Bronchial epithelial cell (primary cell): Measurements from ENCODE around the gene PLD1. TPM values are rescaled to one million over a fixed set of nuclear protein-coding genes. Genes with fewer than 3 reads are reported as not detected.

Experiments
- DNase-seq: peaks from one replicate; pipeline ENCODE4 v3.0.0-alpha.2; 2010; ENCODE audit warnings: low read depth
- FAIRE-seq: peaks from 2 replicates; lab custom pipeline; 2011; peaks lifted over from hg19 to GRCh38; lab: Jason Lieb, UNC
- H3K27me3 ChIP-seq: 2 replicates; pipeline ENCODE4 v1.5.1; 2011; ENCODE audit warnings: low read length; ENCODE audit not compliant: control insufficient read depth, insufficient read depth
- H3K36me3 ChIP-seq: 2 replicates; pipeline ENCODE4 v1.5.1; 2011; ENCODE audit warnings: low read length; ENCODE audit not compliant: control insufficient read depth, insufficient read depth
- H3K4me3 ChIP-seq: 2 replicates; pipeline ENCODE4 v1.5.1; 2011; ENCODE audit warnings: mild to moderate bottlenecking, low read depth, low read length, control low read depth
- total RNA-seq: library from RNA; depleted of rRNA; stranded (reverse); fragments of >200 nt; gene quantifications from 2 replicates; pipeline ENCODE4 v1.2.1, GENCODE V29; 2014
- TF ChIP-seq, protein P1 (sequence below): IDR thresholded peaks from 2 replicates; pipeline ENCODE4 v1.5.1; 2011; ENCODE audit warnings: mild to moderate bottlenecking, moderate library complexity, low read length, control low read depth, inconsistent platforms; ENCODE audit not compliant: insufficient read depth, severe bottlenecking

PLD1 gene
- total RNA-seq, 1 donor from 2014 or later, result 10.5 TPM

DNA sequence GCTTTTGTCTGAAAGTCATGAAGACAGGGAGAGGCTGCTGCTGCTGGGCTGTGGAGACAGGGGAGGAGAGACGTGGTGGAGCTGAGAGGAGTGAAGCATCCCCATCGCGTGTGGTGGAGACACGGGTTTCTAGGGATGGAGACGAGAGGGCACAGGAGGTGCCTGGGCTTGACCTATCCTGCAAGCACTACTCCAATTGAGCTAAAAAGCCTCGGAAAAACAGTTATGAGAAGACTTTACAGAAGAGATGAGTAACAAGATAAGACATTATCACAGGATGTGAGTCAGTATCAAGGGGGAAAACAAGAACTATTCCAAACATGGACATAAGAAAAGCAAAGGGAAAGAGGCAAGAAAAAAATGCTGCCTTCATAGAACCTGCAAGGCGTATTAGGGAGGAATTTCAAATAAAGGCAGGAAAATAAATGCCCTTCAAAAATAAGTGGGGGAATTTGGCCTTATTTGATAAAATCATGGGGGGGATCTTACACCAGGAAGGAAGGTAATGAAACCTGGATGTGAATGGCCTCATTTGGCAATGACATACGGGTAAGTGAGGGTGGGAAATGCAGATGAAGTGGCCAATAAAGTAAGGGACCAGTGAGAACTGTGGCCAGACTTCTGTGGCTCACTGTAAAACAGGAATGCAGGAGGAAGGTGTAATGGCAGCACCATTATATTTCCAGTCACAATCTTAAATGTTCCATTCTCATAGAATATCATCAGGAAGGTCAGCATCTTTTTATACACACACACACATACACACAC, 97.9 kb downstream of the PLD1 start:
- no peak for FAIRE-seq
- H3K4me3 ChIP-seq, result no peak overlapping the region
- peak; percentile 53 for DNase-seq
- no peaks in the 10 kb centered on the region for H3K27me3 ChIP-seq
- H3K36me3 ChIP-seq, result peaks cover 1% of the 10 kb centered on the region
- TF ChIP-seq, protein P1, sequence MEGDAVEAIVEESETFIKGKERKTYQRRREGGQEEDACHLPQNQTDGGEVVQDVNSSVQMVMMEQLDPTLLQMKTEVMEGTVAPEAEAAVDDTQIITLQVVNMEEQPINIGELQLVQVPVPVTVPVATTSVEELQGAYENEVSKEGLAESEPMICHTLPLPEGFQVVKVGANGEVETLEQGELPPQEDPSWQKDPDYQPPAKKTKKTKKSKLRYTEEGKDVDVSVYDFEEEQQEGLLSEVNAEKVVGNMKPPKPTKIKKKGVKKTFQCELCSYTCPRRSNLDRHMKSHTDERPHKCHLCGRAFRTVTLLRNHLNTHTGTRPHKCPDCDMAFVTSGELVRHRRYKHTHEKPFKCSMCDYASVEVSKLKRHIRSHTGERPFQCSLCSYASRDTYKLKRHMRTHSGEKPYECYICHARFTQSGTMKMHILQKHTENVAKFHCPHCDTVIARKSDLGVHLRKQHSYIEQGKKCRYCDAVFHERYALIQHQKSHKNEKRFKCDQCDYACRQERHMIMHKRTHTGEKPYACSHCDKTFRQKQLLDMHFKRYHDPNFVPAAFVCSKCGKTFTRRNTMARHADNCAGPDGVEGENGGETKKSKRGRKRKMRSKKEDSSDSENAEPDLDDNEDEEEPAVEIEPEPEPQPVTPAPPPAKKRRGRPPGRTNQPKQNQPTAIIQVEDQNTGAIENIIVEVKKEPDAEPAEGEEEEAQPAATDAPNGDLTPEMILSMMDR, result no peak

DNA sequence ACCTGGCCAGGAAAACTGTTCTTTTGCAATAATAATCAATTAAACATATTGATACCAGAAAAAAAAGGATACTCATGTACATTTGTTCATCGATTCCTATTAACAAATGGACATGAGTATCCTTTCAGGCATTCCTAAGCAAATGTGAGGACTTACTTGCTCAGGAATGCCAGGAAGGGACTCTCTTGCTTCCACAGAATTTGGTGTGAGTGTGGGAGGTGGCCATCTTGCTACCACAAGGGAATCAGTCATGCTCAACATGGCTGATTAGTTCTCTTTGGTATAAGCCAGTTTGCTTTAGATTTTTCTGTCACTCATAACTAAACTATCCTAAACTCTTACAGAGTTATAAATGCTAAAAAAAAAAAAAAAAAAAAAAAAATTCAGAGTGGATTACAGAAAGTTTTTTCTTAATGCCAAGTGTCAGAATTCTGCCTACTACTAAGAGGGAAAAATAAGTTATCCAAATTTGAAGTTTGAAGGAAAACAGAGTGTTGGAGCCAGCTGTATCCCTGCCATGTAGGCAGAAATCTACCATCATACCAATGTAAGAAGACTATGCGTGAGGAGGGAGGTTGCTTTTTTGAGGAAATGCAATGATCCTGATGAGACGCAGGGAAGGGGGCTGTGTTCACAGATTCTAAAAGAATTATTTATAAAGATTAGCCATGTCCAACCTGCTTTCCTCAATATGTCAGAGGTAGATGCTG, 98.7 kb downstream of the PLD1 start:
- DNase-seq (no peak), FAIRE-seq (no peak)
- H3K27me3 ChIP-seq, result no peaks in the 10 kb centered on the region
- H3K36me3 ChIP-seq, result peaks cover 1% of the 10 kb centered on the region
- TF ChIP-seq, protein P1, result no peak
- H3K4me3 ChIP-seq, result no peak overlapping the region

DNA sequence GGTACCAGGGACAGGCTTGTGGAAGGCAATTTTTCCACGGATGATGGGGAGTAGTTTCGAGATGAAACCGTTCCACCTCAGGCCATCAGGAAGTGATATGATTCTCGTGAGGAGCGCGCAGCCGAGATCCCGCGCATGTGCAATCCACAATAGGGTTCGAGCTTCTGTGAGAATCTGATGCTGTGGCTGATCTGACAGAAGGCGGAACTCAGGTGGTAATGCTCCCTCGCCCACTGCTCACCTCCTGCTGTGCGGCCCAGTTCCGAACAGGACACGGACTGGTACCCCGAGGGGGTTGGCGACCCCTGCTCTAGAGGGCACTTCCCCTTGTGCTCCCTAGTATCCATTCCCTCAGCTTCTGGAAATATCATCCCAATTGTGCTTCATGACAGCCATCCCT, 99.9 kb downstream of the PLD1 start:
- DNase-seq, result no peak
- TF ChIP-seq, protein P1, result no peak
- no peaks in the 10 kb centered on the region for H3K27me3 ChIP-seq
- H3K4me3 ChIP-seq, result no peak overlapping the region
- FAIRE-seq, result no peak
- H3K36me3 ChIP-seq, result peaks cover 1% of the 10 kb centered on the region

DNA sequence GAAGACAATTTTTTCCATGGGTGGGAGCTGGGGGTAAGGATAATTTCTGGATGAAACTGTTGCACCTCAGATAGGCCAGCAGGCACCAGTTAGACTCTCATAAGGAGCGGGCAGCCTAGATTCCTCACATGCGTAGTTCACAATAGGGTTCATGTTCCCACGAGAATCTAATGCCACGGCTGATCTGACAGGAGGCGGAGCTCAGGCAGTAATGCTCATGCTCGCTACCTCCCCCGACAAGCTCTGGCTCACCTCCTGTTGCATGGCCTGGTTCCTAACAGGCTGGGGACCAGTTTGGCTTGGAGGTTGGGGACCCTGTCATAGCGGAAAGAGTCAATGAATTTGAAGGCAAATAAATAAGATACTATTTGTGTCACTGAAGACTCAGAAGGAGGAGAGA, 105.5 kb downstream of the PLD1 start:
- FAIRE-seq (no peak), DNase-seq (no peak)
- Histone ChIP-seq H3K4me3 (no peak overlapping the region), H3K27me3 (no peaks in the 10 kb centered on the region), H3K36me3 (no peaks in the 10 kb centered on the region)
- TF ChIP-seq, protein P1, result no peak

DNA sequence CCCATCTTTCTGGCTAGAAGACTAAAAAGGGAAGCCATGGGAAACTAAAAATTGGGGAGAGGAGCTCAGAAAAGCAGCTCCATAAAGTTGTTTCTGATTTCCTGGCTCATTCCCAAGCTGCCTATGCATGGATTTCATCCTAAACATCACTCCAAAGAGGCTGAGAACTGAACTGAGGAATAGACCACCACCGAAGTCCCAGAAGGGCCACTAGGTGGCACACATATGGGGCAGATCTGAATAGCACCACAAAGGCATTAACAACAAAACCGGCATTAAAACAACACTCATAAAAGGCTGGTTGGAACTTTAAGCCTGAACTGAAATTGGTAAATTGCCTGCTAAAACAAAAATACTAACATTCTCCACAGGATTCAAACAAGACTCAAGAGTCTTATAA, 106.3 kb downstream of the PLD1 start:
- Histone ChIP-seq H3K36me3 (no peaks in the 10 kb centered on the region), H3K4me3 (no peak overlapping the region), H3K27me3 (no peaks in the 10 kb centered on the region)
- FAIRE-seq, result no peak
- DNase-seq, result peak; percentile 62
- TF ChIP-seq, protein P1, result peak; percentile 62
